PC-9 (cell line): Measurements from ENCODE around the gene ACACB. TPM values are rescaled to one million over a fixed set of nuclear protein-coding genes. Genes with fewer than 3 reads are reported as not detected.

Experiments used
- BruUV-seq: library from RNA; stranded (reverse); fragments of 400-500 nt; replicated peaks from 2 replicates; lab custom pipeline; 2021; lab: Mats Ljungman, UMichigan
- CTCF ChIA-PET: fragments of 300-600 bp; sonication (Branson Sonifier 250); formaldehyde crosslinking; loops from one replicate; lab custom pipeline; 2022; ENCODE audit warnings: antibody characterized with exemption; lab: Charles Lee
- POLR2A ChIA-PET: fragments of 300-600 bp; sonication (Branson Sonifier 250); formaldehyde crosslinking; loops from one replicate; lab custom pipeline; 2022; ENCODE audit warnings: antibody characterized with exemption; ENCODE audit not compliant: unreplicated experiment; lab: Charles Lee
- DNase-seq, 2 experiments: peaks; one replicate each; pipeline versions ENCODE4 v3.0.0 to v3.0.0-alpha.2; 2015 to 2022; ENCODE audit warnings: mixed read lengths in 1 of 2
- H2AFZ ChIP-seq: fragments of 200-600 bp; sonication (generic); 2 replicates; pipeline ENCODE4 v1.8.1; 2017; ENCODE audit warnings: antibody characterized with exemption
- H3F3A ChIP-seq: fragments of 200-600 bp; sonication (generic); 2 replicates; pipeline ENCODE4 v1.8.1; 2017; ENCODE audit warnings: antibody characterized with exemption, mild to moderate bottlenecking, low read depth; ENCODE audit not compliant: insufficient read depth
- H3K27ac ChIP-seq: fragments of 200-600 bp; sonication (generic); 2 replicates; pipeline ENCODE4 v1.6.1; 2016; ENCODE audit warnings: mixed run types
- H3K27me3 ChIP-seq: fragments of 200-600 bp; sonication (generic); 2 replicates; pipeline ENCODE4 v1.6.1; 2016; ENCODE audit warnings: low read depth, mixed run types; ENCODE audit not compliant: insufficient read depth
- H3K36me3 ChIP-seq: fragments of 200-600 bp; sonication (generic); 2 replicates; pipeline ENCODE4 v1.6.1; 2016; ENCODE audit warnings: low read depth, mixed run types
- H3K4me1 ChIP-seq: fragments of 200-600 bp; sonication (generic); replicated peaks from 2 replicates; pipeline ENCODE4 v1.6.1; 2016; ENCODE audit warnings: mixed run types; ENCODE audit not compliant: insufficient read depth
- H3K4me2 ChIP-seq: fragments of 200-600 bp; sonication (generic); 2 replicates; pipeline ENCODE4 v1.6.1; 2017; ENCODE audit warnings: mixed run types
- H3K4me3 ChIP-seq: fragments of 200-600 bp; sonication (generic); 2 replicates; pipeline ENCODE4 v1.6.1; 2016; ENCODE audit warnings: mixed run types
- H3K79me2 ChIP-seq: fragments of 200-600 bp; sonication (generic); 2 replicates; pipeline ENCODE4 v1.6.1; 2017; ENCODE audit warnings: low read depth, mixed run types
- H3K9me2 ChIP-seq: fragments of 200-600 bp; sonication (generic); 2 replicates; pipeline ENCODE4 v1.8.1; 2017; ENCODE audit warnings: mild to moderate bottlenecking; ENCODE audit not compliant: insufficient read depth
- H3K9me3 ChIP-seq: fragments of 200-600 bp; sonication (generic); 2 replicates; pipeline ENCODE4 v1.8.1; 2016; ENCODE audit warnings: low read depth; ENCODE audit not compliant: insufficient read depth
- H4K20me1 ChIP-seq: fragments of 200-600 bp; sonication (generic); 2 replicates; pipeline ENCODE4 v1.8.1; 2017; ENCODE audit not compliant: insufficient read depth
- EZH2 ChIP-seq: fragments of 200-600 bp; sonication (generic); IDR thresholded peaks from 2 replicates; pipeline ENCODE4 v1.8.0; 2017; ENCODE audit warnings: antibody characterized with exemption, low read depth
- intact Hi-C: fragments of 100-400 bp; cut with micrococcal nuclease; formaldehyde crosslinking; loops from one replicate; pipeline ENCODE4 v1.10.0; 2022; ENCODE audit not compliant: unreplicated experiment
- total RNA-seq: library from RNA; stranded (reverse); gene quantifications from 2 replicates; pipeline ENCODE4 v1.2.3, GENCODE V29; 2021
- TF ChIP-seq, protein P1 (sequence below): fragments of 200-600 bp; sonication (generic); conservative IDR thresholded peaks from 2 replicates; pipeline ENCODE4 v1.6.1; 2017; ENCODE audit warnings: mixed run types, antibody characterized with exemption, mild to moderate bottlenecking, moderate library complexity

ACACB gene
- total RNA-seq, 1 experiment from 2014 or later = 13.8 TPM

DNA sequence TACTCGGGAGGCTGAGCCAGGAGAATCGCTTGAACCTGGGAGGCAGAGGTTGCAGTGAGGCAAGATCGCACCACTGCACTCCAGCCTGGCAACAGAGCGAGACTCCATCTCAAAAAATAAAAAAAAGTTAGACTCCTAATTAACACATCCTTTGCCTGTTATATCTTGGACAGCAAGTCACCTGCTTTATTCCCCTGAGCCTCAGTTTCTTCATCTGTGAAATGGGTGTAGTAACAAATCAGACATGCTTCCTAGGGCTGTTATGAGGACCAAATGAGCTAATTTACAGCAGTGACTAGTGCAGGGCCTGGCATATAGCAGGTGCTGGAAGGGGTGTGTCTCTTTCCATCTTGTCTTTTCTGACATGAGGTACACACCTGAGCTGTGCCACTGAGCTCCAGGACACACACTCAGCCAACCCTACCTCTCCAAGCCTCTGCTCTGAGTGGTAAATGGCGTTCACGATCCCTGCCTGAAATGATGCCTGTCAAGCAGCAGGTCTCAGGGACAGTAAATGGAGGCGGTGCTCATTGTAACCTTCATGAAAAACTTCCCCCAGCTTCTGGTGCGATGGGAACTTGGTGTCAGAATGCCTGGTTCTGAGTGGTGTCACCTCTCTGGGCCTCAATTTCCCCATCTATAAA is 161.0 kb downstream of the ACACB start:
- peaks cover 20% of the 10 kb centered on the region; the same call in 1 of the 2 replicates for H3K27me3 ChIP-seq
- no peaks in the 10 kb centered on the region for H4K20me1 ChIP-seq
- H3K9me3 ChIP-seq = no peaks in the 10 kb centered on the region
- H3K4me2 ChIP-seq = no peak overlapping the region
- no peaks in the 10 kb centered on the region for H3K4me1 ChIP-seq
- no peaks in the 10 kb centered on the region for H3K36me3 ChIP-seq
- H3K9me2 ChIP-seq = no peaks in the 10 kb centered on the region
- no TSS peak for BruUV-seq
- CTCF ChIA-PET = no interaction called here
- no peak overlapping the region for H3K4me3 ChIP-seq
- no peaks in the 10 kb centered on the region for H3K79me2 ChIP-seq
- no peaks in the 10 kb centered on the region for H3F3A ChIP-seq
- POLR2A ChIA-PET = no interaction called here
- intact Hi-C loops = no loop called here
- no peak for TF ChIP-seq EZH2
- TF ChIP-seq, protein P1, sequence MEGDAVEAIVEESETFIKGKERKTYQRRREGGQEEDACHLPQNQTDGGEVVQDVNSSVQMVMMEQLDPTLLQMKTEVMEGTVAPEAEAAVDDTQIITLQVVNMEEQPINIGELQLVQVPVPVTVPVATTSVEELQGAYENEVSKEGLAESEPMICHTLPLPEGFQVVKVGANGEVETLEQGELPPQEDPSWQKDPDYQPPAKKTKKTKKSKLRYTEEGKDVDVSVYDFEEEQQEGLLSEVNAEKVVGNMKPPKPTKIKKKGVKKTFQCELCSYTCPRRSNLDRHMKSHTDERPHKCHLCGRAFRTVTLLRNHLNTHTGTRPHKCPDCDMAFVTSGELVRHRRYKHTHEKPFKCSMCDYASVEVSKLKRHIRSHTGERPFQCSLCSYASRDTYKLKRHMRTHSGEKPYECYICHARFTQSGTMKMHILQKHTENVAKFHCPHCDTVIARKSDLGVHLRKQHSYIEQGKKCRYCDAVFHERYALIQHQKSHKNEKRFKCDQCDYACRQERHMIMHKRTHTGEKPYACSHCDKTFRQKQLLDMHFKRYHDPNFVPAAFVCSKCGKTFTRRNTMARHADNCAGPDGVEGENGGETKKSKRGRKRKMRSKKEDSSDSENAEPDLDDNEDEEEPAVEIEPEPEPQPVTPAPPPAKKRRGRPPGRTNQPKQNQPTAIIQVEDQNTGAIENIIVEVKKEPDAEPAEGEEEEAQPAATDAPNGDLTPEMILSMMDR = no peak
- no peak overlapping the region for H3K27ac ChIP-seq
- no peak overlapping the region for H2AFZ ChIP-seq
- DNase-seq = no peak

DNA sequence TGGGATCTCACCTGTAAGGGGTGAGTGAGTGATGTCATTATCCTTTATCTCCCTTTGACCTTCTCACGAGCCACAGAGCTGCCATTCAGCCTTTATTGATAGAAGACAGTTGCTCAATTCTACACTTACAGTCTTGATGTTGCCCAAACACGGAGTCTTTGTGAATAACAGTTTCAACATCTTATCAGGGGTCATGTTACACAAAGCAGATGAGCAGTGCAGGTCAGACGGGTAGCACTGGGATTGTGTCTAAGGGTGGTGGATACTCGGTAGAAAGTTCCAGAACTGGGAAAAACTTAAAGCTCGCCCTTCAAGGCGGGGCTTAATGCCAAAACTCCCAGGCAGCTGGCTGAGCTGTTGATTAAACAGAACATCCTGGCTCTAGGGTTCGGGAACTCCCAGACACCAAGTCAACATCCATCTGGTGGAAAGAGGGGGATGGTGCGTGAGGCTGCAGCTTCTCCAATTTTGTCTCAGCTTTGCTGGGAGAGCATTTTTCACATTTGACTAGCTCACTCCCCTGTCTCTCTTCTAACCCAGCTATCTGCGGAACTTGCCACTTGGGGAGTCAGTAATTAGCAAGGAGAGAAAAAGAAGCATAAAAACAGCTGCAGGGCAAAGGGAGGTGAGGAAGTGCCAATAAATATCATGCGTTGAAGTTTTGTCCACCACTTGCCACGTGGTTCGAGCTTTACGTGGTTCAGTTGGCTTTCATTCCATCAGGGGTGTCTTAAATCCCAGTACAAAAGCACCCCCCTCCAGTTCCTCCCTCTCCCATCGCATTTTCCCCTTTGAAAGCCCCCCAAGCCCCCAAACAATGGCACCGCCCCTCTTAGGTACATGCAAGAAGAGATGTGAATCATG is 161.7 kb downstream of the ACACB start:
- Histone ChIP-seq H3K4me2 (no peak overlapping the region), H3K27me3 (peaks cover 27% of the 10 kb centered on the region; the same call in 1 of the 2 replicates), H2AFZ (no peak overlapping the region), H3K9me2 (no peaks in the 10 kb centered on the region), H3K27ac (no peak overlapping the region), H3K9me3 (no peaks in the 10 kb centered on the region), H4K20me1 (no peaks in the 10 kb centered on the region), H3K4me1 (no peaks in the 10 kb centered on the region), H3K4me3 (no peak overlapping the region), H3K36me3 (no peaks in the 10 kb centered on the region), H3K79me2 (no peaks in the 10 kb centered on the region), H3F3A (no peaks in the 10 kb centered on the region)
- CTCF ChIA-PET = no interaction called here
- no TSS peak for BruUV-seq
- intact Hi-C loops = no loop called here
- peak in 1 of 2 experiments; percentile 66 for DNase-seq
- POLR2A ChIA-PET = interaction anchor here (0.6 kb wide), 1 partner anchor 33 kb away, joined by 5 read pairs; no protein-coding TSS in a partner anchor
- no peak for TF ChIP-seq EZH2
- TF ChIP-seq, protein P1 = no peak

DNA sequence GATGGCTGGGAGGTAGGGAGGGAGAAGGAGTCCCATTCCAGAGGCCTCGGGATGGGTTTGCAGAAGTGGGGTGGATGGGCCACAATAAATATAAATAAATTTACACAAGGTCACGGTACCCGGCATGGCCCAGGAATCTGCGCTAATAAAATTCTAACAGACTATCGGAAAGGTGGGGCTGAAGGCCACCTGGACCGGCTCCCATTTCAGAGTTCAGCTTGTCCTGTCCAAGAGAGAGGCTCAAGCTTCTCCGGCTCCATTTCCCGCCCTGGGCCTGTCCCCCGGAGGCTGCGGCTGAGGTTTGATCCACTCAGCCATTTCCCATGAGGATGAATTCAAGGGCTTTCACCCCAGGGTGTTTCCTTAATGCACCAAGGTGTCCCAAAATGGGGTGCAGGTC is 162.5 kb downstream of the ACACB start:
- H3K4me2 ChIP-seq = no peak overlapping the region
- no peak overlapping the region for H3K27ac ChIP-seq
- CTCF ChIA-PET = no interaction called here

More for the DNA sequence above, 162.5 kb downstream of the ACACB start:
- Histone ChIP-seq H3K9me2 (no peaks in the 10 kb centered on the region), H4K20me1 (no peaks in the 10 kb centered on the region), H2AFZ (no peak overlapping the region), H3K79me2 (no peaks in the 10 kb centered on the region), H3K27me3 (peaks cover 27% of the 10 kb centered on the region; the same call in 1 of the 2 replicates), H3K9me3 (no peaks in the 10 kb centered on the region), H3F3A (no peaks in the 10 kb centered on the region), H3K4me3 (no peak overlapping the region), H3K36me3 (no peaks in the 10 kb centered on the region), H3K4me1 (no peaks in the 10 kb centered on the region)
- TF ChIP-seq, protein P1 = no peak
- no peak for TF ChIP-seq EZH2
- BruUV-seq = no TSS peak
- POLR2A ChIA-PET = no interaction called here
- intact Hi-C loops = no loop called here
- DNase-seq = no peak
